ENCODE data around the gene ARPC1A. TPM values are rescaled to one million over a fixed set of nuclear protein-coding genes. Genes with fewer than 3 reads are reported as not detected.

Gene ARPC1A
- total and polyA plus RNA-seq, 2 of the 8 experiments (the other 6 are each of a cell fraction or from before 2014, with no cell fraction given), result 123 to 155 TPM

- DNase-seq (ENCODE audit: low read depth in 1 of 2, low spot score in 2 of 2) (peak in 1 of 2 experiments; percentile 70), FAIRE-seq (no peak)
- peaks cover 0 to 10% of the 10 kb centered on the region in 2 experiments; a peak in 2 of 4 replicates for H3K79me2 ChIP-seq (ENCODE audit: control insufficient read depth in 1 of 2, insufficient read depth in 2 of 2, low read length in 2 of 2)
- peaks cover 4 to 5% of the 10 kb centered on the region in 2 experiments for H4K20me1 ChIP-seq (replicated peaks in 1 of 2; ENCODE audit: control insufficient read depth in 1 of 2, insufficient read depth in 2 of 2, low read length in 2 of 2)
- H3K4ac ChIP-seq (replicated peaks; ENCODE audit: insufficient read length, low read depth, low read length), result no peak overlapping the region
- no peak overlapping the region for H2AFZ ChIP-seq (ENCODE audit: low read length)
- no peak overlapping the region for H3K23ac ChIP-seq (ENCODE audit: insufficient read length)
- H3K56ac ChIP-seq (replicated peaks; ENCODE audit: insufficient read length, low read depth, low read length), result no peak overlapping the region
- peaks cover 0 to 3% (median 0%) of the 10 kb centered on the region in 4 experiments; a peak in 1 of 8 replicates for H3K36me3 ChIP-seq (ENCODE audit: control insufficient read depth in 2 of 4, insufficient read depth in 4 of 4, low read length in 3 of 4)
- no peaks in the 10 kb centered on the region for H3K9me3 ChIP-seq (ENCODE audit: insufficient read depth in 2 of 2, low read depth in 1 of 2, low read length in 1 of 2)
- no peak overlapping the region; the same call in 1 of the 2 replicates for H4K8ac ChIP-seq (ENCODE audit: extremely low read depth, insufficient read depth, low read length)
- no peak overlapping the region for H2AK5ac ChIP-seq (ENCODE audit: low read depth, low read length)
- 25% methylated on average over 21 of the region's 58 CpGs; no CpG with 5 or more reads in 1 of the 2 experiments for WGBS, 2 experiments (ENCODE audit: extremely low coverage in 1 of 2, insufficient coverage in 1 of 2, insufficient read length in 1 of 2, insufficient replicate concordance in 2 of 2, low coverage in 1 of 2, low lambda C conversion rate in 2 of 2, missing lambda C conversion rate in 1 of 2)
- H2BK20ac ChIP-seq (ENCODE audit: low read length), result no peak overlapping the region
- no peak overlapping the region; a peak in 1 of 7 replicates for H3K9ac ChIP-seq (replicated peaks in 1 of 4; ENCODE audit: extremely low read depth in 1 of 4, low read depth in 3 of 4, low read length in 3 of 4)
- POLR2A ChIA-PET (ENCODE audit: partially characterized antibody), result interaction anchor here (0.9 to 5.5 kb wide), 5 partner anchors 15 to 197 kb away, joined by 3 to 49 read pairs (median 4); partner anchors contain the start of genes BUD31, CPSF4, PDAP1 and PTCD1
- H3K18ac ChIP-seq (ENCODE audit: extremely low read depth, low read length), result no peak overlapping the region; the same call in 1 of the 2 replicates
- H2BK5ac ChIP-seq (ENCODE audit: low read depth, low read length), result no peak overlapping the region
- H3K27me3 ChIP-seq (replicated peaks in 1 of 4; ENCODE audit: control insufficient read depth in 3 of 4, extremely low read depth in 1 of 4, insufficient read depth in 3 of 4, low read length in 3 of 4), result no peaks in the 10 kb centered on the region
- no peak overlapping the region; the same call in 1 of the 2 replicates for H3K27ac ChIP-seq (ENCODE audit: low read depth, low read length)
- no peak overlapping the region for H2BK15ac ChIP-seq (ENCODE audit: low read length)
- H4K91ac ChIP-seq (replicated peaks; ENCODE audit: insufficient read length, low read length), result no peak overlapping the region
- peak overlapping the region; percentile 65 to 95 (median 70) for H3K4me3 ChIP-seq (ENCODE audit: extremely low read depth in 1 of 4, insufficient read depth in 2 of 4, low read depth in 3 of 4, low read length in 4 of 4)
- H3K23me2 ChIP-seq (ENCODE audit: low read depth, low read length), result peaks cover 6% of the 10 kb centered on the region; the same call in 1 of the 2 replicates
- no peak overlapping the region for H4K5ac ChIP-seq (ENCODE audit: insufficient read length, low read depth, low read length)
- H3K14ac ChIP-seq (ENCODE audit: insufficient read length), result no peak overlapping the region
- H3K4me2 ChIP-seq (ENCODE audit: insufficient read depth in 1 of 2, low read depth in 2 of 2, low read length in 2 of 2), result peak overlapping the region; percentile 47 to 61
- no peak overlapping the region for H2BK120ac ChIP-seq (replicated peaks; ENCODE audit: low read depth, low read length)
- TF ChIP-seq TAF1 (IDR thresholded peaks at IDR 0.05; ENCODE audit: low read depth, low read length), result no peak
- peak; percentile 22 for TF ChIP-seq TAF7 (optimal IDR thresholded peaks at IDR 0.05; ENCODE audit: borderline replicate concordance, low read depth, low read length)
- TF ChIP-seq POLR2A (IDR thresholded peaks at IDR 0.05; ENCODE audit: control extremely low read depth in 1 of 2, low read depth in 2 of 2, low read length in 2 of 2), result no peak
- TF ChIP-seq SIN3A (conservative IDR thresholded peaks at IDR 0.05 in 1 of 2, IDR thresholded peaks at IDR 0.05 in 1 of 2; ENCODE audit: low read depth in 1 of 2, low read length in 2 of 2), result 0 out of 4 replicates have a peak, but pooled peaks of 1 of the 2 experiments have one; percentile 41
- peak; percentile 85 for TF ChIP-seq KDM1A (IDR thresholded peaks at IDR 0.05; ENCODE audit: borderline replicate concordance, low read length)
- CTCF ChIA-PET (ENCODE audit: partially characterized antibody), result no interaction called here
- H2BK12ac ChIP-seq (ENCODE audit: low read depth, low read length), result no peak overlapping the region
- H3K4me1 ChIP-seq (replicated peaks in 1 of 4; ENCODE audit: control insufficient read depth in 3 of 4, insufficient read depth in 4 of 4, low read length in 3 of 4), result peaks cover 0 to 5% (median 3%) of the 10 kb centered on the region in 4 experiments; a peak in 4 of 7 replicates
- H3K79me1 ChIP-seq (ENCODE audit: low read depth, low read length), result peaks cover 3% of the 10 kb centered on the region; the same call in 1 of the 2 replicates
These were observed 49.5 kb downstream of the ARPC1A start for GRCh38 chr7:99375070-99375807.
